HEK293T (cell line): Measurements from ENCODE around the gene ADSS1.

Experiments used
- BHLHE40 ChIP-seq: fragments of 450-650 bp; IDR thresholded peaks from 2 replicates; pipeline ENCODE4 v1.6.1; 2016; ENCODE audit warnings: mild to moderate bottlenecking, moderate library complexity, borderline replicate concordance
- CTBP1 ChIP-seq: fragments of 450-650 bp; IDR thresholded peaks from 2 replicates; pipeline ENCODE4 v1.6.1; 2016; ENCODE audit warnings: borderline replicate concordance
- FOXK2 ChIP-seq: fragments of 450-650 bp; IDR thresholded peaks from 2 replicates; pipeline ENCODE4 v1.6.1; 2016; ENCODE audit warnings: mild to moderate bottlenecking
- LEF1 ChIP-seq: fragments of 450-650 bp; IDR thresholded peaks from 2 replicates; pipeline ENCODE4 v1.6.1; 2017; ENCODE audit warnings: mild to moderate bottlenecking, borderline replicate concordance
- SP1 ChIP-seq: fragments of 450-650 bp; IDR thresholded peaks from 2 replicates; pipeline ENCODE4 v1.6.1; 2017
- SUZ12 ChIP-seq: fragments of 450-650 bp; IDR thresholded peaks from 2 replicates; pipeline ENCODE4 v1.6.1; 2016; ENCODE audit warnings: mild to moderate bottlenecking
- ZNF384 ChIP-seq: fragments of 450-650 bp; IDR thresholded peaks from 2 replicates; pipeline ENCODE4 v1.6.1; 2016
- TF ChIP-seq, protein P1 (sequence below): fragments of 450-650 bp; IDR thresholded peaks from 2 replicates; pipeline ENCODE4 v1.6.1; 2016

DNA sequence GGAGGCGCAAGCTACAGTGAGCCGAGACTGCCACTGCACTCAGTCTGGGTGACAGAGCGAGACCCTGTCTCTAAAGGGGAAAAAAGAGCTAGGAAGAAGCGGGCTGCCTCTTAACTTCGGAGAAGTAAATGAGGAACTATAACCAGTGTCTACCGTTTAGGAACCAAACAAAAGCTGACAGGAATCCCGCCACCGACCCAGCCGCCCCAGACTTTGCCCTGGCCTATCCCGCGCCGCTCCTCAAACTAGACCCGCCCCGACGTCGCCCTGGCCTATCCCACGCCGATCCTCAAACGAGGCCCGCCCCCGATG lies 28.4 kb downstream of the ADSS1 start:
- TF ChIP-seq ZNF384 (no peak), LEF1 (no peak), BHLHE40 (no peak), CTBP1 (no peak), SUZ12 (no peak), FOXK2 (no peak), SP1 (no peak)
- TF ChIP-seq, protein P1, sequence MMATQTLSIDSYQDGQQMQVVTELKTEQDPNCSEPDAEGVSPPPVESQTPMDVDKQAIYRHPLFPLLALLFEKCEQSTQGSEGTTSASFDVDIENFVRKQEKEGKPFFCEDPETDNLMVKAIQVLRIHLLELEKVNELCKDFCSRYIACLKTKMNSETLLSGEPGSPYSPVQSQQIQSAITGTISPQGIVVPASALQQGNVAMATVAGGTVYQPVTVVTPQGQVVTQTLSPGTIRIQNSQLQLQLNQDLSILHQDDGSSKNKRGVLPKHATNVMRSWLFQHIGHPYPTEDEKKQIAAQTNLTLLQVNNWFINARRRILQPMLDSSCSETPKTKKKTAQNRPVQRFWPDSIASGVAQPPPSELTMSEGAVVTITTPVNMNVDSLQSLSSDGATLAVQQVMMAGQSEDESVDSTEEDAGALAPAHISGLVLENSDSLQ = no peak
